CD1c-positive myeloid dendritic cell (primary cell): ENCODE results near the gene FCER1A.
A peak's percentile ranks its signal among the peaks of the same experiment; 100 is the strongest.

Experiments
- DNase-seq: peaks from one replicate; pipeline ENCODE4 v3.0.0-alpha.2; 2016; ENCODE audit errors: extremely low spot score

Gene FCER1A

GRCh38 chr1:159302095-159302494 is at the start of gene FCER1A:
TSS of gene FCER1A (plus strand) at chr1:159302336. CDS start at chr1:159302365, 29 bp downstream.
- peak; percentile 29 for DNase-seq

- DNase-seq = no peak
Observed at GRCh38 chr1:159261311-159261710, 40.8 kb upstream of the FCER1A start.

GRCh38 chr1:159261721-159262494 is 40.2 kb upstream of the FCER1A start:
- DNase-seq = no peak

- DNase-seq = no peak
Observed at GRCh38 chr1:159266832-159267231, 35.3 kb upstream of the FCER1A start.

GRCh38 chr1:159274631-159275030 is 27.5 kb upstream of the FCER1A start:
- DNase-seq = peak; percentile 74

- DNase-seq = no peak
Observed at GRCh38 chr1:159275891-159276290, 26.2 kb upstream of the FCER1A start.

- DNase-seq = no peak
Observed at GRCh38 chr1:159279773-159280172, 22.4 kb upstream of the FCER1A start.

- DNase-seq = peak; percentile 86
Observed at GRCh38 chr1:159282118-159282517, 20.0 kb upstream of the FCER1A start.

- DNase-seq = no peak
Observed at GRCh38 chr1:159289060-159289459, 13.1 kb upstream of the FCER1A start.

GRCh38 chr1:159291424-159291823 is 10.7 kb upstream of the FCER1A start:
- peak; percentile 64 for DNase-seq

GRCh38 chr1:159296706-159297375 is 5.3 kb upstream of the FCER1A start:
- DNase-seq = no peak

GRCh38 chr1:159300146-159300545 is 2.0 kb upstream of the FCER1A start:
- DNase-seq = peak; percentile 32

GRCh38 chr1:159307346-159308020 is 5.3 kb downstream of the FCER1A start:
- no peak for DNase-seq

- no peak for DNase-seq
Observed at GRCh38 chr1:159311679-159312078, 9.5 kb downstream of the FCER1A start.

GRCh38 chr1:159315381-159315780 is 13.2 kb downstream of the FCER1A start:
- peak; percentile 71 for DNase-seq

- DNase-seq = peak; percentile 21
Observed at GRCh38 chr1:159318784-159319551, 16.8 kb downstream of the FCER1A start.

- DNase-seq = no peak
Observed at GRCh38 chr1:159334797-159335196, 32.7 kb downstream of the FCER1A start.

GRCh38 chr1:159338018-159338417 is 35.9 kb downstream of the FCER1A start:
- no peak for DNase-seq

- DNase-seq = peak; percentile 61
Observed at GRCh38 chr1:159339536-159339935, 37.4 kb downstream of the FCER1A start.

- peak; percentile 33 for DNase-seq
Observed at GRCh38 chr1:159341736-159342135, 39.6 kb downstream of the FCER1A start.

- DNase-seq = peak; percentile 12
Observed at GRCh38 chr1:159342761-159343425, 40.8 kb downstream of the FCER1A start.
